Measurements from ENCODE around the gene LRAT.
"Not testable (repeated sequence)": the region's sequence is repeated elsewhere in the genome, so short reads cannot be mapped to it uniquely, and the experiment has no call there.

LRAT gene

DNA sequence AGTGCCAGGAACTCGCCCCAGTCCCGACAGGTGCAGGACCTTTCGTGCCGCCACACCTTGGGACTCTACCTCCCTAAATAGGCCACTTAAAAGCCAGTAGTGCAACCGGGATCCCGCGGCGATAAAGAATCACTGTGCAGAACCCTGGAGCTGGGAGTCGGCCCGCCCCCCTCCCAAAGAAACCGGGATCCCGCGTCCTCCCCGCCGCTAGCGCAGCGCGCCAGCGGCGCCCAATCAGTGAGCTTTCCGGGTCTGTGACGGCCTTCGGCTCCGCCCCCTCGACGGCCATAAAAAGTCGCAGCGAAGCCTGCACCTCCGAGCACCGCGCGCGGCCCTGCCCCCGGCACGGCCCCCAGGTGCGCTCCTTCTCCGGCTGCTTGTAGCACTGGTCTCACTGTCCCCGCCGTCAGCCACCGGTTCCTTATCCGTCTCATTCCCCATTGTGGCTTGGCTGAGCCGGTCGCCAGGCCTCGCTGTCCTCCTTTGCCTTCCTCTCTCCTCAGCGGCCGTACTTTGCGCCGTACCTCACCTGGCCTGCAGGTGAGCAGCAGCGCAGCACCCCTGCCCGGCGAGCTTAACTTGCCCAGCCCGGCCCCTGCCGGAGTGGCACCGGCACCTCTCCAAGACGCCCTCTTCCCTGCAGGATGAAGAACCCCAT, at the start of gene LRAT:
LRAT (plus strand) TSS at position 318 of the 658 bp plus-strand sequence; CDS start at position 645, 327 bp downstream.
- no peak for FAIRE-seq

DNA sequence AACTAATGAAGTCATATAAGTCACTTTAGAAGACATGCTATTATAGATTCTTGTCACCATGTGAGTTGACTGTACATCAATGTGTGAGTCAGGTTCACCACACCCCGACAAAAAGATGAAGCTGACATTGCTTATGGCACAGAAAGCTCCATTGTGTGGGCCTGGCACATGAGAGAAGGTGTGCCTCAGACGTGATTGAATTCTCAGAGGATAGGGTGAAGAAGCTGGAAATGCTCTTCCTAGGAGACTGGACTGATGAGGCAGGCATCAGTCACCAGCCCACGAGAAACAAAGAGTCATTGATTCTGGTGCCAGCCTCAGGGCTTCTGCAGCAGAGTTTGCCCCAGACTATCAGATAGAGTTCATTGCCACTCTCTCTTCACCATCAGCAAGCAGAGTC, 35.9 kb upstream of the LRAT start:
- FAIRE-seq = no peak

DNA sequence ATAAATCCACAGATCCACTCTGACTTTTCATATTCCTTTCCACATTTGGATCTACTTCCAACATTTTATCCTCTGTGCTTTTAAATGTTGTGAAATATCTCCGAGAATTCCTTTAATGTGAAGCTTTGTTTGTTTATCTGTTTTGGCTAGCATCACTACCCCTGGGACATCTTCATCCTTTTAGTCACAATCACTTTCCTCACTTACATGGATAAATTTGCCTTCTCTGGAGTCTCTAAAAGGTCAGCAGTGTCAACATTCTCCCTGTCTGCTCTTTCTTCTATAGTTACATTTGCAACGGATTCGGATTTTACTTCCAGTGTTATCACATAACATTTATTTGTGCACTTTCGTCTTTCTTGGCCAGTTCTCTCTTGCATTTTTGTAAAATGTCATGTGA, 34.2 kb upstream of the LRAT start:
- FAIRE-seq = no peak

DNA sequence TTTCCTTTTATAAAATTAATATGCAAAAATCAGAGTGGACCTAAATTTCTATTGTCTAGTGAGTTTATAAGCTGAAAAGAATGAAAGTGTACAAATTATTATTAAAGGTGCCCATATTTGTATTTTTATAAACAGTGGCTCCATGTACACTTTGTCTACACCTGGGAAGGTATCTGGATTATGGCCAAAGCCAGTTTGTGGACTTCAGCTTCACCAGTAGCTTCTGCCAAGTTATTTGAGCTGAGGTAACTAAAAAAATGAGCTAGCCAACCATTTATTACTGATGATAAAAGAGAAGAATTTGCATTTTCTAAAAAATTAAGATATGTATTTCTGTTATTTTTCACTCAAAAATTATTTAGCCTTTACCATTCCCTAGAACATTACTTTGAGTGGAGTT, 32.3 kb upstream of the LRAT start:
- FAIRE-seq = no peak

DNA sequence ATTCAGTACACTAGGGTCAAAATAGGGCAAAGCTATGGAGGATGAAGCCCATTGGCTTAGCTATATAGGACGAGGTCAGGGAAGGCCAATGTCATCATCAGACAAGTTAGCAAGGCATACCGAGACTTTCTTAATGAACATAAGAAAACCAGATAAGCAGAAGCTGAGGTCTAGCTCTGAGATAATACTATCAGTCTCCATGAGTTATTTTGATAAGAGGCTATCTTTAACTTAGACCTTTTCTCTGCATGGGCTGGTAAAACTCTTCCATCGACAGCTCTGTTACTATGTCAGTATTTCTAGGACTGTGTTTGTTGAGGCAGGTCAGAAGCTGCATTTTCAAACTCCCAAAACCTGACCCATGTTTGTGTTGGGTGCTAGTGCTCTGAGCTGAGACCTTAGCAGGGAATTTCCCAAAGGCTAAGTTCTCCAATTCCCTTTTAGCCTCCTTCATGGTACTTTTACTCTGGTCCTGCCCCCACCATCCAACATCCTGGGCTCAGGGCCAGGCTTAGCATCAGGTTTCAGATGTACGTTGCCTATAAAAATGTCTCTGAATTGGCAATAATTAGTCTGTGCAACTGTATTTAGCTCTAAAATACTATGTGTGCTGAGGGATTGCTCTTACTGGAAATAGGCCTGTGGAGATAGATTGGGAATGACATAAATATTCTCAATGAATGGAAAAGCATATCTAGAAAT, 29.3 kb upstream of the LRAT start:
- no peak for FAIRE-seq

DNA sequence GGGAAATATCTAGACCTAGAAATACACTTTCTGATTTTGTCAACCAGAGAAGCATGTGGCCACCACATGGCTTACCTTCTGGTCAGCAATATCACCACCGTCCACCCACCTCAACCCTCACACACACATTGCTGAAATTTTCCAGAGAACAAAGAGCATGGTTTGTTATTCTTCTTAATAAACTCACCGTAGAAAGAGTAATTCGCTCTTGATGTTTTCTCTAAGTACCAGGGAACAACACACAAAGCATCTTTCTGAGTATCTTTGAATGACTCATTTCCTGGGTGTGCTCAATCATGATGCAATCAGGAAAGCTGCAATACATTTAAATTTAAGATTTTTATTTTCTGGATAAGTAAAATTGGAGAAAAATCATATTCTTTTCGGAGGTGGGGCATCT, 24.7 kb upstream of the LRAT start:
- FAIRE-seq = no peak

DNA sequence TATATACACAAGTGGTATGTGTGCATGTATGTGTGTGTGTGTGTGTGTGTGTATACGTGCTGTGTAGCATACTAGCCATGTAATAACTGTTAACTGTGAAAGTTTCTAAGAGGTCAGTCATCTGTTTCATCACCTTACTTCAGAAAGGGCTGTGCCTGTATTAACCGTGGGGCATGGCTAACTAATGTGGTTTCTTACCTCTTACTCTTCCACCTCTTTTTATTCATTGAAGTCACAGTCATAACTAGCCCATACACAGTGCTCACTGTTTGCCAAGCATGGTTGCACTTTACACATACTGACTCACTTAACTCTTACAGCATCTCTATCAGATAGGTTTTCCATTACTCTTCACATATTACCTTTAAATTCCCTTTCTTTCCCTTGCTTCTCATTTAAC, 23.7 kb upstream of the LRAT start:
- FAIRE-seq = no peak

DNA sequence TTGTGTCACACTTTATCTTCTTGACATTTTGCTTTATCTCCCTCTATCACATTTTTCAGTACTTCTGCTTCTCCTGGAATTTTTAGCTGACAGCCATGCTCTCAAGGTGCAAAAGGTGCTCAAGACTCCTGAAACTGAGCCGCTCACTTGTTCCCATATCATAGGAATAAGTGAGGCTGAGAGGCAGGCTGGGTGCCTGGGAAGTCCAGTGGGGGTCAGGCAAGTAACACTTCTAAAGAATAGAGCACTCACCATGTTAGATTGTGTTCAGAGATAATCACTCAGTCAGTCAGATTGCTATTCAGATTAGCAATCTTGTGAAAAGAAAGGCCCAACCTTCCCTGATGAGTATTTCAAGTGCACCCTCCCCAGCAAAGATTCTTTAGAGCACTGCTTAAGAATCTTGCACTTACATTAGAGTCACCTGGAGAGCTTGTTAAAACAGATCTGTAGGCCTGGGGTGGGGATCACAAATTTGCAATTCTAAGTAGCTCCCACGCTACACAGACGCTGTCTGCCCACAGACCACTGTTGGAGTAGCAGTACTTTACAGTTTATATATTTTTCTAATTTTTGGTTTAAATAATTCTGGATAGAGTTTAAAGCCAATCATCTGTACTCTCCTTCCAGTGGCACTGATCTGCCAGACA, 23.1 kb upstream of the LRAT start:
- no peak for FAIRE-seq

DNA sequence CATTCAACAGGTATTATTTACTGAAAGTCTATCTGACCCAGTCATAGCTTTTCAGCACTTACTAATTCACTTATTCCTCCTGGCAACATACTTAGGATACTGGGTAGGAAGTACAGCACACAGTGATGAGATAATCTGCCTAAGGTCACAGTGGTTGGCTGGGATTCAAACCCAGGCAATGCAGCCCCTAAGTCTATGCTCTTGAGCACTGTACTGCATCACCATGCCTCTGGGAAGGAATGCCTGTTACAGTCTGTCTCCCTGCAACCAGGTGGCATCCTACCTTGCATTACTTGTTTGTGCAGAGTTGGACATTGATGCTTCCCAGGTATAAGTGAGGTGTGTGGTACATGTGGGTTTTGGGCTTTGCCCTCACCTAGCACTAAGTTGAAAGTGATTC, 21.5 kb upstream of the LRAT start:
- no peak for FAIRE-seq

DNA sequence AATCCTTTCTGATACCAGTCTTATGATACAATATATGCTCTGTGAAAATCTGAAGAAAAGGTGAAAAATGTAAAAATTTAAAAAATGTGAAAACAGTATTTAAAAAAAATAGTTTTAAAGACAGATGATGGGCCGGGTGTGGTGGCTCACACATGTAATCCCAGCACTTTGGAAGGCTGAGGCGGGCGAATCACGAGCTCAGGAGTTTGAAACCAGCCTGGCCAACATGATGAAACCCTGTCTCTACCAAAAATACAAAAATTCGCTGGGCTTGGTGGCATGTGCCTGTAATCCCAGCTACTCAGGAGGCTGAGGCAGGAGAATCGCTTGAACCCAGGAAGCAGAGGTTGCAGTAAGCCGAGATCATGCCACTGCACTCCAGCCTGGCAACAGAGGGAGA, 20.2 kb upstream of the LRAT start:
- FAIRE-seq = not testable (repeated sequence)

DNA sequence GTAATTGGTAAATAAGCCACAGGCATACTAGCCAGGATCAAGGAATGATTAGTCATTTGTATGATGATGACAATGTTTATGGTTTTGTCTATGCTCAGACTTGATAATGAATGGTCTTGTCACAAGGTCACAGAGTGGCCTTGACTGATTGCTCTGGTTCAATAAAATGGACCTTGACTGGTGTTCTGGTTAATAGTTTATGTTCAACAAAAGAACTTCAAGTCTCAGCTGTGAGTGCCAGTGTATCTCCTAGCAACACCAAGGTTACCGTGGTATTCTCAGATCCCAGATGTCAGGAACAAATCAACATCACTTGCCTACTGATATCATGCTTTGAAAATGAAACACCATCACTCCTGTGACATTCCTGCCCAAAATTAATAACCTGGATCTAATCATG, 16.3 kb upstream of the LRAT start:
- no peak for FAIRE-seq

DNA sequence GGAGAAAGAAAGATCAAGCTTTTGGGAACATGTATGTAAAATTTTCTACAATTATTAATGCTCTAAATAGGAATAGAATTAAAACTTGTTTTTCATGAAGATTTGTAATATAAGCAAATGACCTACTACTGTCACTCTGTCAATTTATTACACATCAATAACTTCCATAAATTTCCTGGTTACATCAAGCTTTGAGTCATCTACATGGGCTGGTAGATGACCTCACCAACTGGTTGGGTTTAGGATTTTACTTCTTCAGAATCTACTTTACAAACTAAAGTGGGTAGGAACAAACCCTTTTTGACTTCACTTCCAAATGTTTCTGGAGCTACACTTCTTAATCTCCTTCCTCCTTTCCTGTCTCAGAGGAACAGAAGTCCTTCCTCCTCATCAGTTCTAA, 12.0 kb upstream of the LRAT start:
- FAIRE-seq = no peak

DNA sequence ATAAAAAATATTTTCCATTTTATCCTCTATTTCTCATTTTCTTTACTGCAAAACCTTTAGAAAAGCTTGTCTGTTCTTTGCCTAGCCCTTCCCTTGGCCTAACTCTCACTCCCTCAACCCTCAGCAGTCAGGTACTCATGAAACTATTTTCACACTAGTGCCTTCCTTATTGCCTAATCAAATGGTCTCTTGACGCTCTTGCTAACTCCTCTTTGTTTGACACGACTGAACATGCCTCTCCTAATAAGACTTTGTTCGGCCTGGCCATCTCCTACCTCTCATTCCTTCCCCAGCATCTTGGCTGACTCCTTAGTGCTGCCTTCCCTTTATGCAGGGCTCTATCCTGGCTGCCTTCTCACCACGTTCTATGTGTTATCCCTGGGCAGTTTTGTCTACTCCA, 11.1 kb upstream of the LRAT start:
- no peak for FAIRE-seq

DNA sequence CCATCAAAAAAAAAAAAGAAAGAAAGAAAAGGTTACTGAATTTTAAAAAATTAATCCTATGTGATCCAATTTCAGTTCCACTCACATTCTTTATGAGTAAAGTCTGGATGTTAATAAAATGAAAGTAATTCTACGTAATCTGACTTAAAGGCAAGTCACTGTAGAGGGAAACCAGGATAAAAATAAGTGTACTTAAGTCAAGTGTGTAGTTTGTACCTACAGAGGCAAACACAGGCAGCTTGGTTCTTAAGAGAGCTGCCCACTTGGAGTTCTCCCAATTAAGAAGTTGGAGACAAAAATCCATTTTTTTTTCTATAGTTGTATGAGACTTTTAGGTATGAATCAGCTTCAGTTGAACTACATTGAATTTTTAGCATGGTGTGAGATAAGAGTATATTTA, 7.0 kb upstream of the LRAT start:
- no peak for FAIRE-seq

DNA sequence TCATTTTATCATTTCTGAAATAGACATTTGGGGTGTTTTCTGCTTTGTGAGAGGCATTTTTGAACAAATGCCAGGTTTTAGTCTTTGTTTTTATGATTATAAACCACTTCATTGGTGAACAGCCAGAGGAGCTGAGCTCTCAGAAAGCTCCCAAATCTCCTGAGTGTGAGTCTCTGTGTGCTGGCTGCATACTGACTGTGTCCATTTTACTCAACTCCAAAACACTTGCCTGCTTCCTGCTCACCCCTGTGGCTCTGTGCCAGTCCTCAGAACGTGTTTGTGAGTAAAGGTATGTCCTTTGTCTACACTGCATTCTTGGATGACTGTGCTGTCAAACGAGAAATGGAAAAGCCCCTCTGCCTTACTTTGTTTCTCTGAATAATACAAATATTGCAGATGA, 5.4 kb upstream of the LRAT start:
- no peak for FAIRE-seq

DNA sequence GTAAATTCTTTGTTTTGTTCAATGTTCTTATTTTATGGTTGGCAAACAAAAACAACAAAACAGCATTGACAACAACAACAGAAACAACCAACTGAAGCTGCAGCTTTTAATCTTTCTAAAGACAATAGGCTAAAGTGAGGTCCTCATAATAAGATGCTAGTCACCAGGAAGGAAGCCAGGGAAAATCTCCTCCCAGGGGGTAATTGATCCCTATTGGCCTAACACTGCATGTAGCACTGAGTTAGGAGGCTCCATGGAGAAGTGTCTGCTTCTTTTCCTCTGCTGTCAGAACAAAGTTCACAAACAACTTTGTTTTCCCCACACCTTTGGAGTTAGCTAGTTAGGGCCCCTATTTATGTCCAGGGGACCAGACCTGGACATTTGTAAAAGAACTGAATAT, 4.7 kb upstream of the LRAT start:
- FAIRE-seq = no peak

DNA sequence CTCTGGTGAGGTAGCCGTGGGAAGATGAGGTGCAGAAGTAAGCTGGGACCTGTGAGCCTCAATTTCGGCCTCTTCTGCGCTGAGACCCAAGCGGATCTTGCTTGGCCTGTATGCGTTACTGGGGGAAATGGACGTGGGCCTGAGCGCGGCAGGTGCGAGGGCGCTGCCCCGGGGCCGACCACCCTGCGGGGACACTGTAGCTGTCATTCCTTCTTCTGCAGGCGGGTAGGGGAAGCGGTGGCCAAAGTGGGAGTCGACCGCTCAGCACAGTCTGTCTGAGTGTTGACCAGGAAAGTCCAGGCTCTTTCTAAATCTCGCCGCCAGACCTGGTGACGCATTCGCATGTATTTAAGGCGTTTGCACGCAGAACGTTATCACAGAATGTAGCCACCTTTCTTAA, 3.3 kb upstream of the LRAT start:
- no peak for FAIRE-seq

DNA sequence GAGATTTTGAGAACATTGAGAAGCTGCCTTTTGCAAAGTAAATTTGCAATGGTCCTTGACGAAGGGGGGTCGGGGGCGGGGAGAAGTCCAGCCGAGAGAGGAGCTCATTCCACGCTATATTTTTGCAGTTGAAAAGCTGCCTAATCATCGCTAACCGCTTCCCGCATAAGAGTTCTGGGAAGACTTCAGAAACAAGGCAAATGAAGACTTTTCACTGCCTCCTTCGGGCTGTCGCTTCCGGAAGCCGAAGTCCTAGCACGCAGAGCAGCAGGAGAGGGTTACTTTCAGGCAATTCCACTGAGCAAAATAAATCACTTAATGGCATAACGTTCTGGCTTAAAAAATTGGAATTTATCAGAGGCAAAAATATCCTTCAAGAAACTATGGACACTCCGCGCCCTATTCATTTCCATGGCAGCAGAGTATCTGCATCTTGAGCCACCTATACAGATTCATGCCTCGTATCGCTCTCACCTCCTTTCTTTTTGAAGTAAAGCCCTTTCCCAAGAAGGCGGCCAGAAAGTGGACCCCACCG, 2.6 kb upstream of the LRAT start:
- FAIRE-seq = no peak

DNA sequence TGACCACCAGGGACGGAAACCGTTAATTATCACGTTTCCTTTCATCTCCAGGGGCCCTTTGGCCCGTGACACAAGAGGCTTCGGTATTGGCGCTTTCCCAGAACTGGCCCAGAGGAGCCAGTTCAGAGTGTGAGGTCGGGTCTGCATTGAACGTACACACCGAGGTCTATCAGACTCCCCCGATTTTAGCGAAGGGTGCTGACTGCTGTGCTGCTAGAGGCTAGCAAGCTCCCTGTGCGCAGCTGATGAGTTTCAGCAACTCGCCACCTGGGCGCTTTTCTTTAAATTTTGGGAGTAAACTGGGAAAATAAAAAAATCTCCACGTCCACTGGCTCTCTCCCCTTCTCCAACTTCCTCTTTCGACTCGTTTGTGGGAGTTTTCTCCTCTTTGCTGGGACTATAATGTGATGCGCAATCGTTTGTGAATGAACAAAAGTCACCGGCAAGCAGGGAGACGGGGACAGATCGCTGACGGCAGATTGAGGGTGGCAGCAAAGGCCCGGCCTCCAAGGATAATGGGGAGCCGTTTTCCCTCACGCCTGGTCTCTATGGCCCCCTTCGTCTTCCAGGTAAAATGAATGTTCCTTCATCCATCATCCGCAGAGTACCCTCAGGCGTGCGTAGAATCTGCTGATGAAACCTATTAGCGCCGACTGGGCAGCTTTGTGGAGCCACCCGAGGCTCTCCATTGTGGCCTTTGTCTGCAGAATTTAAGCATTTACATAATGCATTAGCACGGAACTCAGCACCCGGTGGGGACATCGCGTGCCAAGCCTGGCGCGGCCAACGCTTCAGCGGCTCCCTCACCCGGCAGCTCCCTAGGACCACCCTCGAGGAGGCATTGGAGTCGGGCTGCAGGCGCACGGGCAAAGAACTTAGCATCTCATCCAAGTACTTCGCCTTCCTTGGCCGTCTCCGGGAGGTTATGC, 1.6 kb upstream of the LRAT start:
- FAIRE-seq = no peak

DNA sequence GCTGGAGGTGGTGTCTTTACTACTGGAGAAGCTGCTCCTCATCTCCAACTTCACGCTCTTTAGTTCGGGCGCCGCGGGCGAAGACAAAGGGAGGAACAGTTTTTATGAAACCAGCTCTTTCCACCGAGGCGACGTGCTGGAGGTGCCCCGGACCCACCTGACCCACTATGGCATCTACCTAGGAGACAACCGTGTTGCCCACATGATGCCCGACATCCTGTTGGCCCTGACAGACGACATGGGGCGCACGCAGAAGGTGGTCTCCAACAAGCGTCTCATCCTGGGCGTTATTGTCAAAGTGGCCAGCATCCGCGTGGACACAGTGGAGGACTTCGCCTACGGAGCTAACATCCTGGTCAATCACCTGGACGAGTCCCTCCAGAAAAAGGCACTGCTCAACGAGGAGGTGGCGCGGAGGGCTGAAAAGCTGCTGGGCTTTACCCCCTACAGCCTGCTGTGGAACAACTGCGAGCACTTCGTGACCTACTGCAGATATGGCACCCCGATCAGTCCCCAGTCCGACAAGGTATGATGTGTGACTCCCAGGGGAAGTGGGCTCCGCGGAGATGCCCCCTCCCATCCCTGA, 634 bp downstream of the LRAT start:
- FAIRE-seq = no peak

DNA sequence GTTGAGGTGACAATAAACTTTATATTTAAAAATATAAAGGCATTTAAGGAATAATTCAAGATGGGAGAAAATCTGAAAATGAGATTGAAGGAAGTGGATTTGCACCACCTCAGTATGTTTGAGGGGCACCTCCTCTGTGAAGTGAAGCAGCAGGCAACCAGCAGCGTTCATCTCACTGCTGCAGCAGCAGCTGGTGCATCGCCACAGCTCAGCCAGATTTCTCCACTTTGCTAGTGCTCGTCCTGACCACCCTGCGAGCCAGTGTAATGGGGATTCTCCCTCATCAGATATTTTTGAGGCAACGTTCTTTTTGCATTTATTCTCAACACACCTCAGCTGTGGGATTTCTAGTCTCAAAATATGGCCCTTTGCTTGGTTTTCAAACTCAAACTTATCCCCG, 13.9 kb downstream of the LRAT start:
- no peak for FAIRE-seq

DNA sequence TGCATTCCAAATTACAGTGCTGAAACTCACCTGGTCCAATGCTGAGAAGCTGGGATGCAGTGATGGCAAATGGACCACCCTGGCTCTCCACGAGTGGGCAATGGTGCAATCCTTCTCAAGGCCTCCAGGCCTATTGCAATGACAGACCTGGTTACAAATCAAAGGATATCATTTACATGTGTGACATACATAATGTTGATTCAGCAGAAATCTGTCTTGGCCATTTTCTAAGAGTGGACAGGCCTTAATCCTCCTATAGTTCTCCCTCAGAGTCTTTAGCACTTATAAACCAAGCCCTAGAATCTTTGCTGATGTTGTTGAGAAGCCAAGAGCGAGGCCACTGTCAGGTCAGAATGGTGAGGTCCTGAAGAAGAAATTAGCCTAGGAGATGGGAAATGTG, 17.1 kb downstream of the LRAT start:
- no peak for FAIRE-seq

DNA sequence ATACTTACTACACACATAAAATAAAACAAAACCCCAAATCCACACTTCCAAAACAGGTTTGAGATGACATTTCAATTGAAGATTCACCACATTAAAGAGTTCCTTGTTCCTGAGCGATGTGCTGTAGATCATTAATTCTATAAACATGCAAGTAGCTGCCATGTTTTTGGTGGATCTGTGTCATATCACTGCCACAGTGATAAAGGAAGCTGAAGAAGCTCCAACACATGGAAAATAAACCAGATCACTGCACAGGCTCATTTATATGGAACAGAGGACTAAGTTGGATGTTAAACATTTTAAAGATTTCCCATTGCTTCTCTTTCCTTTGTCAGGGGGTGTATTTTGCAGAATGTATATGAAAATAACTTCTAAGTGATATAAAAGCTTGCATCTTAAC, 34.5 kb downstream of the LRAT start:
- no peak for FAIRE-seq
